C4-2B (cell line): ENCODE data around the gene SPINK13.
"Not testable (repeated sequence)": the region's sequence is repeated elsewhere in the genome, so short reads cannot be mapped to it uniquely, and the experiment has no call there.

Source experiments
- H3K27ac ChIP-seq: fragments of 450-650 bp; 2 replicates; pipeline ENCODE4 v1.5.1; 2017
- ZFX ChIP-seq: fragments of 450-650 bp; IDR thresholded peaks from 2 replicates; pipeline ENCODE4 v1.6.1; 2017
- TF ChIP-seq, protein P1 (sequence below): fragments of 450-650 bp; conservative IDR thresholded peaks from 2 replicates; pipeline ENCODE4 v1.5.1; 2017; ENCODE audit warnings: mild to moderate bottlenecking

Gene SPINK13

GRCh38 chr5:148314731-148315130 is 46.1 kb downstream of the SPINK13 start:
- H3K27ac ChIP-seq = no peak overlapping the region
- no peak for TF ChIP-seq ZFX
- TF ChIP-seq, protein P1, sequence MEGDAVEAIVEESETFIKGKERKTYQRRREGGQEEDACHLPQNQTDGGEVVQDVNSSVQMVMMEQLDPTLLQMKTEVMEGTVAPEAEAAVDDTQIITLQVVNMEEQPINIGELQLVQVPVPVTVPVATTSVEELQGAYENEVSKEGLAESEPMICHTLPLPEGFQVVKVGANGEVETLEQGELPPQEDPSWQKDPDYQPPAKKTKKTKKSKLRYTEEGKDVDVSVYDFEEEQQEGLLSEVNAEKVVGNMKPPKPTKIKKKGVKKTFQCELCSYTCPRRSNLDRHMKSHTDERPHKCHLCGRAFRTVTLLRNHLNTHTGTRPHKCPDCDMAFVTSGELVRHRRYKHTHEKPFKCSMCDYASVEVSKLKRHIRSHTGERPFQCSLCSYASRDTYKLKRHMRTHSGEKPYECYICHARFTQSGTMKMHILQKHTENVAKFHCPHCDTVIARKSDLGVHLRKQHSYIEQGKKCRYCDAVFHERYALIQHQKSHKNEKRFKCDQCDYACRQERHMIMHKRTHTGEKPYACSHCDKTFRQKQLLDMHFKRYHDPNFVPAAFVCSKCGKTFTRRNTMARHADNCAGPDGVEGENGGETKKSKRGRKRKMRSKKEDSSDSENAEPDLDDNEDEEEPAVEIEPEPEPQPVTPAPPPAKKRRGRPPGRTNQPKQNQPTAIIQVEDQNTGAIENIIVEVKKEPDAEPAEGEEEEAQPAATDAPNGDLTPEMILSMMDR = no peak

GRCh38 chr5:148320011-148320963 is 51.7 kb downstream of the SPINK13 start:
- H3K27ac ChIP-seq = not testable (repeated sequence)

DNA sequence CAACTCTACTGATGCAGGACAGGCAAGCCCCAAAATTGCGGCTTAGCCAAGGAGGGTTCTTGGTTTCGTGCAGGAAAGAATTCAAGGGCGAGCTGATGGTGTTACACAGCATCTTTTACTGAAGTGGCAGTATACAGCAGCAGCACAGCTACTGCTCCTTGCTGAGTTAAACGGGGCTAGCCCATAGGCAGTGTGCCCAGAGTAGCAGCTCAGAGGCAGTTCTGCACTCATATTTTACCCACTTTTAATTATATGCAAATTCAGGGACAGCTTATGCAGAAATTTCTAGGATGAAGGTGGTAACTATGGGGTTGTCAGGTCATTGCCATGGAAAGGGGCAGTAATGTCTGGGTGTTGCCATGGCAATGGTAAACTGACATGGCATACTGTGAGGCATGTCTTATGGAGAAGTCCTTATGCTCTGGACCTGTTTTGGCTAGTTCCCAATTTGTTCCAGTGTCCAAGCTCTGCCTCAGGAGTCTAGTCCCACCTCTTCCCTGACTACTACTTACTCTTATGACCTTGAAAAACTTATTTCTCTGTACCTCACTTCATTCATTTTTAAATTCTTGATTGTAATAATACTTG is 64.8 kb downstream of the SPINK13 start:
- H3K27ac ChIP-seq = no peak overlapping the region
- TF ChIP-seq, protein P1 = no peak
- TF ChIP-seq ZFX = no peak

DNA sequence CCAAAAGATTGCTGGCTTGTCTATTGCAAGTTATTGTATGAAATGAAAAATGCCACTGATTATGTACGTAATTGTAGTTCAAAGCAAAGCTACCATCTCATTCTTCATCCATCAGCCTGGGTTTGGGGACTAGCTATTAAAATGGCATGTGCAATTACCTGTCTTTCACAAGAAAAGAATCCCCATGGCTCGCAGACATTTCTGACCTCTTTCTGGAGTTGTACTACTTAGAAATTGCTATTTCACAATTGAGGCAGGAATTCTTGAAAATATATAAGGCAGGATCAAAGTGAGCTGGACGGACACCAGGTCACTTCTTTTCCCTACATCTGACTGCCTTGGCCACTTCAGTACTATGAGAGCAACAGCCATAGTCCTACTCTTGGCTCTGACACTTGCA is 66.7 kb downstream of the SPINK13 start, which contains the start of gene SPINK9:
Gene SPINK9, plus strand, starts transcription at position 301 of the 400 bp plus-strand sequence. Its CDS starts 55 bp downstream, at position 356.
- no peak within 1 kb of the TSS for H3K27ac ChIP-seq
- TF ChIP-seq ZFX = no peak
- TF ChIP-seq, protein P1 = no peak
